CD4-positive, alpha-beta T cell treated with Interleukin-4 for 4 hours (primary cell): ENCODE data around the gene GCN1.
A peak's percentile ranks its signal among the peaks of the same experiment; 100 is the strongest.
"Not testable (repeated sequence)": the region's sequence is repeated elsewhere in the genome, so short reads cannot be mapped to it uniquely, and the experiment has no call there.

ENCODE experiments used
- DNase-seq: peaks from one replicate; pipeline ENCODE4 v3.0.0-alpha.2; 2020

Gene GCN1

GRCh38 chr12:120214626-120215356, 20.3 kb upstream of the GCN1 start:
- no peak for DNase-seq

- no peak for DNase-seq
Measured at GRCh38 chr12:120213758-120214157, 19.2 kb upstream of the GCN1 start.

- not testable (repeated sequence) for DNase-seq
Measured at GRCh38 chr12:120213182-120213581, 18.7 kb upstream of the GCN1 start.

GRCh38 chr12:120212301-120212700, 17.8 kb upstream of the GCN1 start:
- DNase-seq, result no peak

- no peak for DNase-seq
Measured at GRCh38 chr12:120211904-120212283, 17.4 kb upstream of the GCN1 start.

- no peak for DNase-seq
Measured at GRCh38 chr12:120211243-120211903, 16.9 kb upstream of the GCN1 start.

- DNase-seq, result no peak
Measured at GRCh38 chr12:120209851-120210250, 15.3 kb upstream of the GCN1 start.

- DNase-seq, result no peak
Measured at GRCh38 chr12:120207227-120207626, 12.7 kb upstream of the GCN1 start.

- not testable (repeated sequence) for DNase-seq
Measured at GRCh38 chr12:120206781-120207180, 12.3 kb upstream of the GCN1 start.

- no peak for DNase-seq
Measured at GRCh38 chr12:120206228-120206627, 11.7 kb upstream of the GCN1 start.

GRCh38 chr12:120204171-120204570, 9.7 kb upstream of the GCN1 start:
- no peak for DNase-seq

GRCh38 chr12:120200364-120200800, 5.9 kb upstream of the GCN1 start:
- no peak for DNase-seq

GRCh38 chr12:120199595-120200306, 5.2 kb upstream of the GCN1 start:
- DNase-seq, result peak; percentile 55

- DNase-seq, result no peak
Measured at GRCh38 chr12:120199025-120199424, 4.5 kb upstream of the GCN1 start.

- no peak for DNase-seq
Measured at GRCh38 chr12:120197542-120197887, 3.0 kb upstream of the GCN1 start.

- DNase-seq, result not testable (repeated sequence)
Measured at GRCh38 chr12:120196817-120197541, 2.5 kb upstream of the GCN1 start.

- DNase-seq, result no peak
Measured at GRCh38 chr12:120196363-120196762, 1.8 kb upstream of the GCN1 start.

GRCh38 chr12:120194226-120194533, 335 bp downstream of the GCN1 start:
- no peak for DNase-seq

GRCh38 chr12:120193286-120193685, 1.2 kb downstream of the GCN1 start:
- DNase-seq, result not testable (repeated sequence)

GRCh38 chr12:120190985-120191480, 3.5 kb downstream of the GCN1 start:
- no peak for DNase-seq

- no peak for DNase-seq
Measured at GRCh38 chr12:120190386-120190785, 4.1 kb downstream of the GCN1 start.

- no peak for DNase-seq
Measured at GRCh38 chr12:120186654-120187053, 7.9 kb downstream of the GCN1 start.

GRCh38 chr12:120183211-120183631, 11.3 kb downstream of the GCN1 start:
- no peak for DNase-seq
